IPS DF 6.9 (cell line): Measurements from ENCODE around the gene ARID1A.
"Not testable (repeated sequence)": the region's sequence is repeated elsewhere in the genome, so short reads cannot be mapped to it uniquely, and the experiment has no call there.

ENCODE experiments used
- DNase-seq: peaks from one replicate; pipeline ENCODE4 v3.0.0-alpha.2; 2013; ENCODE audit warnings: low read depth, low spot score
- H3K27ac ChIP-seq: one replicate; pipeline ENCODE4 v1.5.1; 2013; ENCODE audit warnings: low read length, control low read depth
- H3K27me3 ChIP-seq: 2 replicates; pipeline ENCODE4 v1.6.1; 2013; ENCODE audit warnings: mild to moderate bottlenecking, low read length; ENCODE audit not compliant: control insufficient read depth, insufficient read depth
- H3K36me3 ChIP-seq: 2 replicates; pipeline ENCODE4 v1.6.1; 2013; ENCODE audit warnings: low read length; ENCODE audit not compliant: control insufficient read depth, insufficient read depth
- H3K4me1 ChIP-seq: 2 replicates; pipeline ENCODE4 v1.6.1; 2013; ENCODE audit warnings: low read length; ENCODE audit not compliant: control insufficient read depth, insufficient read depth
- H3K4me3 ChIP-seq: 2 replicates; pipeline ENCODE4 v1.5.1; 2013; ENCODE audit warnings: mild to moderate bottlenecking, low read length
- H3K9me3 ChIP-seq: 2 replicates; pipeline ENCODE4 v1.6.1; 2013; ENCODE audit warnings: low read length, inconsistent platforms; ENCODE audit not compliant: control insufficient read depth, insufficient read depth
- WGBS: extraction: QIAGEN DNeasy Blood & Tissue Kit; methylation state at CpG from one replicate; pipeline ENCODE4 v1.1.7; 2013; ENCODE audit warnings: mixed read lengths, missing lambda C conversion rate; ENCODE audit not compliant: insufficient read length, insufficient coverage; 5-methylcytosine and 5-hydroxymethylcytosine counted together

Gene ARID1A

GRCh38 chr1:26695356-26696118 is at the start of gene ARID1A:
ARID1A (plus strand) TSS chr1:26696015; CDS start chr1:26696404, 389 bp downstream.
- Histone ChIP-seq H3K27ac (no peak within 1 kb of the TSS), H3K36me3 (no peaks in the 10 kb centered on the region), H3K4me3 (peak within 1 kb of the TSS; percentile 77), H3K27me3 (no peaks in the 10 kb centered on the region), H3K4me1 (no peaks in the 10 kb centered on the region; the same call in 1 of the 2 replicates), H3K9me3 (no peaks in the 10 kb centered on the region)
- WGBS, result no CpG with 5 or more reads among the region's 80 CpGs
- DNase-seq, result peak; percentile 84

- no peak overlapping the region for H3K27ac ChIP-seq
- no peak for DNase-seq
- no peaks in the 10 kb centered on the region for H3K4me1 ChIP-seq
- H3K9me3 ChIP-seq, result no peaks in the 10 kb centered on the region
- no peaks in the 10 kb centered on the region for H3K36me3 ChIP-seq
- no CpG with 5 or more reads among the region's 2 CpGs for WGBS
- H3K27me3 ChIP-seq, result no peaks in the 10 kb centered on the region
- no peak overlapping the region for H3K4me3 ChIP-seq
Observed at GRCh38 chr1:26664802-26665201, 31.0 kb upstream of the ARID1A start.

GRCh38 chr1:26666855-26667254 is 29.0 kb upstream of the ARID1A start:
- Histone ChIP-seq H3K27me3 (no peaks in the 10 kb centered on the region), H3K9me3 (no peaks in the 10 kb centered on the region), H3K27ac (no peak overlapping the region), H3K36me3 (no peaks in the 10 kb centered on the region), H3K4me3 (no peak overlapping the region), H3K4me1 (no peaks in the 10 kb centered on the region)
- no CpG with 5 or more reads among the region's 1 CpG for WGBS
- no peak for DNase-seq

- H3K4me3 ChIP-seq, H3K27me3 ChIP-seq, H3K9me3 ChIP-seq, DNase-seq, H3K36me3 ChIP-seq, H3K27ac ChIP-seq, H3K4me1 ChIP-seq: not testable (repeated sequence)
- no CpG with 5 or more reads among the region's 4 CpGs for WGBS
Observed at GRCh38 chr1:26668106-26668786, 27.6 kb upstream of the ARID1A start.

- H3K36me3 ChIP-seq, result no peaks in the 10 kb centered on the region
- no CpG with 5 or more reads among the region's 9 CpGs for WGBS
- no peaks in the 10 kb centered on the region for H3K9me3 ChIP-seq
- DNase-seq, result no peak
- no peaks in the 10 kb centered on the region for H3K4me1 ChIP-seq
- no peaks in the 10 kb centered on the region for H3K27me3 ChIP-seq
- no peak overlapping the region for H3K27ac ChIP-seq
- no peak overlapping the region for H3K4me3 ChIP-seq
Observed at GRCh38 chr1:26677306-26678115, 18.3 kb upstream of the ARID1A start.

GRCh38 chr1:26684763-26685508 is 10.9 kb upstream of the ARID1A start:
- WGBS, result no CpG with 5 or more reads among the region's 4 CpGs
- H3K4me3 ChIP-seq, result no peak overlapping the region
- H3K27me3 ChIP-seq, result no peaks in the 10 kb centered on the region
- no peaks in the 10 kb centered on the region for H3K9me3 ChIP-seq
- H3K36me3 ChIP-seq, result no peaks in the 10 kb centered on the region
- H3K4me1 ChIP-seq, result no peaks in the 10 kb centered on the region
- no peak overlapping the region for H3K27ac ChIP-seq
- DNase-seq, result no peak

- Histone ChIP-seq H3K4me3 (no peak overlapping the region), H3K36me3 (no peaks in the 10 kb centered on the region), H3K9me3 (no peaks in the 10 kb centered on the region), H3K27ac (no peak overlapping the region), H3K4me1 (no peaks in the 10 kb centered on the region), H3K27me3 (no peaks in the 10 kb centered on the region)
- WGBS, result no CpG with 5 or more reads among the region's 1 CpG
- no peak for DNase-seq
Observed at GRCh38 chr1:26686795-26687194, 9.0 kb upstream of the ARID1A start.

- no peak overlapping the region for H3K27ac ChIP-seq
- no peak overlapping the region for H3K4me3 ChIP-seq
- H3K4me1 ChIP-seq, result no peaks in the 10 kb centered on the region; the same call in 1 of the 2 replicates
- no peak for DNase-seq
- H3K36me3 ChIP-seq, result no peaks in the 10 kb centered on the region
- no CpG with 5 or more reads among the region's 9 CpGs for WGBS
- H3K27me3 ChIP-seq, result no peaks in the 10 kb centered on the region
- H3K9me3 ChIP-seq, result no peaks in the 10 kb centered on the region
Observed at GRCh38 chr1:26689504-26689903, 6.3 kb upstream of the ARID1A start.

GRCh38 chr1:26690157-26690556 is 5.7 kb upstream of the ARID1A start:
- no peaks in the 10 kb centered on the region for H3K27me3 ChIP-seq
- H3K4me1 ChIP-seq, result no peaks in the 10 kb centered on the region; the same call in 1 of the 2 replicates
- no peaks in the 10 kb centered on the region for H3K36me3 ChIP-seq
- WGBS, result no CpG with 5 or more reads among the region's 2 CpGs
- H3K27ac ChIP-seq, result no peak overlapping the region
- H3K4me3 ChIP-seq, result no peak overlapping the region
- H3K9me3 ChIP-seq, result no peaks in the 10 kb centered on the region
- no peak for DNase-seq

GRCh38 chr1:26690576-26691031 is 5.2 kb upstream of the ARID1A start:
- no peaks in the 10 kb centered on the region; the same call in 1 of the 2 replicates for H3K4me1 ChIP-seq
- no peaks in the 10 kb centered on the region for H3K36me3 ChIP-seq
- DNase-seq, result no peak
- no peak overlapping the region for H3K27ac ChIP-seq
- no peaks in the 10 kb centered on the region for H3K27me3 ChIP-seq
- H3K9me3 ChIP-seq, result no peaks in the 10 kb centered on the region
- no peak overlapping the region for H3K4me3 ChIP-seq
